H1 (cell line): ENCODE measurements around the gene SPDEF. TPM values are rescaled to one million over a fixed set of nuclear protein-coding genes. Genes with fewer than 3 reads are reported as not detected.

Experiments used
- HDAC6 ChIP-seq: IDR thresholded peaks from one replicate; pipeline ENCODE4 v1.7.1; 2012; ENCODE audit warnings: low read depth, mild to moderate bottlenecking, inconsistent platforms, low read length, moderate library complexity
- TAF1 ChIP-seq: IDR thresholded peaks from 2 replicates; pipeline ENCODE4 v1.6.1; 2011; ENCODE audit warnings: mild to moderate bottlenecking, low read depth, low read length
- polyA plus RNA-seq, 7 experiments: library from polyadenylated mRNA; depleted of rRNA in 3 of 7; stranded (reverse) in 5 of 7; unstranded in 2 of 7; fragments of >200 nt in 5 of 7; fragments of 200-250 nt in 2 of 7; gene quantifications; 1 replicate in 5 of 7; 2 replicates in 1 of 7; 4 replicates in 1 of 7; pipeline versions ENCODE4 v1.2.1 to v1.2.3, GENCODE V29; 2011 to 2013; ENCODE audit warnings: missing spikeins in 2 of 7, mixed read lengths in 2 of 7
- total RNA-seq: library from RNA; stranded (reverse); fragmentation: NEBNext Ultra II Directional; extraction: Animal tissue kit (Norgen Biotek cat#: 25700); gene quantifications from 2 replicates; pipeline ENCODE4 v1.2.1, GENCODE V29; 2021
- TF ChIP-seq, protein P1 (sequence below): fragments of 300-600 bp; sonication (generic); IDR thresholded peaks from 2 replicates; pipeline ENCODE4 v1.7.1; 2012; ENCODE audit warnings: low read length, moderate library complexity, mild to moderate bottlenecking, inconsistent platforms; ENCODE audit not compliant: insufficient replicate concordance

SPDEF gene
- total and polyA plus RNA-seq, 2 of the 8 experiments (the other 6 are each of a cell fraction or from before 2014, with no cell fraction given) = 0.15 to 0.30 TPM

DNA sequence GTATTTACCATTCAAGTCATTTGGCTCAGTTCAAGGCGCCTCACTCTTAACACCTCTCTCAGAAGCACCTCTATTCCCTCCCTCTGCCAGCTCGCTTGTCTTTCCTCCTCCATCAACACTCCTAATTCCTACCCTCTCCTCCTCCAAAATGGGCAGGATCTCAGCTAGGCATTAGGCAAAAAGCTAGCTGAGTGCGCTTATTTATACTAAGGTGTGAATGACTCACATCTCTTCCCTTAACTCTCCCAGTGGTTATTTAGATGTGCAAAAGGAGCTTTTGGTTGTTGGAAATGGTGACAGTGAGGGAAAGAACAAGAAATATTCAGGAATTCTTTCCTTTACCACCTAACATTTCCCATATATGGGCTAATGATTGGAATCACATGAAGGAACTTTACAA lies 61.2 kb downstream of the SPDEF start (continued):
- TF ChIP-seq, protein P1, sequence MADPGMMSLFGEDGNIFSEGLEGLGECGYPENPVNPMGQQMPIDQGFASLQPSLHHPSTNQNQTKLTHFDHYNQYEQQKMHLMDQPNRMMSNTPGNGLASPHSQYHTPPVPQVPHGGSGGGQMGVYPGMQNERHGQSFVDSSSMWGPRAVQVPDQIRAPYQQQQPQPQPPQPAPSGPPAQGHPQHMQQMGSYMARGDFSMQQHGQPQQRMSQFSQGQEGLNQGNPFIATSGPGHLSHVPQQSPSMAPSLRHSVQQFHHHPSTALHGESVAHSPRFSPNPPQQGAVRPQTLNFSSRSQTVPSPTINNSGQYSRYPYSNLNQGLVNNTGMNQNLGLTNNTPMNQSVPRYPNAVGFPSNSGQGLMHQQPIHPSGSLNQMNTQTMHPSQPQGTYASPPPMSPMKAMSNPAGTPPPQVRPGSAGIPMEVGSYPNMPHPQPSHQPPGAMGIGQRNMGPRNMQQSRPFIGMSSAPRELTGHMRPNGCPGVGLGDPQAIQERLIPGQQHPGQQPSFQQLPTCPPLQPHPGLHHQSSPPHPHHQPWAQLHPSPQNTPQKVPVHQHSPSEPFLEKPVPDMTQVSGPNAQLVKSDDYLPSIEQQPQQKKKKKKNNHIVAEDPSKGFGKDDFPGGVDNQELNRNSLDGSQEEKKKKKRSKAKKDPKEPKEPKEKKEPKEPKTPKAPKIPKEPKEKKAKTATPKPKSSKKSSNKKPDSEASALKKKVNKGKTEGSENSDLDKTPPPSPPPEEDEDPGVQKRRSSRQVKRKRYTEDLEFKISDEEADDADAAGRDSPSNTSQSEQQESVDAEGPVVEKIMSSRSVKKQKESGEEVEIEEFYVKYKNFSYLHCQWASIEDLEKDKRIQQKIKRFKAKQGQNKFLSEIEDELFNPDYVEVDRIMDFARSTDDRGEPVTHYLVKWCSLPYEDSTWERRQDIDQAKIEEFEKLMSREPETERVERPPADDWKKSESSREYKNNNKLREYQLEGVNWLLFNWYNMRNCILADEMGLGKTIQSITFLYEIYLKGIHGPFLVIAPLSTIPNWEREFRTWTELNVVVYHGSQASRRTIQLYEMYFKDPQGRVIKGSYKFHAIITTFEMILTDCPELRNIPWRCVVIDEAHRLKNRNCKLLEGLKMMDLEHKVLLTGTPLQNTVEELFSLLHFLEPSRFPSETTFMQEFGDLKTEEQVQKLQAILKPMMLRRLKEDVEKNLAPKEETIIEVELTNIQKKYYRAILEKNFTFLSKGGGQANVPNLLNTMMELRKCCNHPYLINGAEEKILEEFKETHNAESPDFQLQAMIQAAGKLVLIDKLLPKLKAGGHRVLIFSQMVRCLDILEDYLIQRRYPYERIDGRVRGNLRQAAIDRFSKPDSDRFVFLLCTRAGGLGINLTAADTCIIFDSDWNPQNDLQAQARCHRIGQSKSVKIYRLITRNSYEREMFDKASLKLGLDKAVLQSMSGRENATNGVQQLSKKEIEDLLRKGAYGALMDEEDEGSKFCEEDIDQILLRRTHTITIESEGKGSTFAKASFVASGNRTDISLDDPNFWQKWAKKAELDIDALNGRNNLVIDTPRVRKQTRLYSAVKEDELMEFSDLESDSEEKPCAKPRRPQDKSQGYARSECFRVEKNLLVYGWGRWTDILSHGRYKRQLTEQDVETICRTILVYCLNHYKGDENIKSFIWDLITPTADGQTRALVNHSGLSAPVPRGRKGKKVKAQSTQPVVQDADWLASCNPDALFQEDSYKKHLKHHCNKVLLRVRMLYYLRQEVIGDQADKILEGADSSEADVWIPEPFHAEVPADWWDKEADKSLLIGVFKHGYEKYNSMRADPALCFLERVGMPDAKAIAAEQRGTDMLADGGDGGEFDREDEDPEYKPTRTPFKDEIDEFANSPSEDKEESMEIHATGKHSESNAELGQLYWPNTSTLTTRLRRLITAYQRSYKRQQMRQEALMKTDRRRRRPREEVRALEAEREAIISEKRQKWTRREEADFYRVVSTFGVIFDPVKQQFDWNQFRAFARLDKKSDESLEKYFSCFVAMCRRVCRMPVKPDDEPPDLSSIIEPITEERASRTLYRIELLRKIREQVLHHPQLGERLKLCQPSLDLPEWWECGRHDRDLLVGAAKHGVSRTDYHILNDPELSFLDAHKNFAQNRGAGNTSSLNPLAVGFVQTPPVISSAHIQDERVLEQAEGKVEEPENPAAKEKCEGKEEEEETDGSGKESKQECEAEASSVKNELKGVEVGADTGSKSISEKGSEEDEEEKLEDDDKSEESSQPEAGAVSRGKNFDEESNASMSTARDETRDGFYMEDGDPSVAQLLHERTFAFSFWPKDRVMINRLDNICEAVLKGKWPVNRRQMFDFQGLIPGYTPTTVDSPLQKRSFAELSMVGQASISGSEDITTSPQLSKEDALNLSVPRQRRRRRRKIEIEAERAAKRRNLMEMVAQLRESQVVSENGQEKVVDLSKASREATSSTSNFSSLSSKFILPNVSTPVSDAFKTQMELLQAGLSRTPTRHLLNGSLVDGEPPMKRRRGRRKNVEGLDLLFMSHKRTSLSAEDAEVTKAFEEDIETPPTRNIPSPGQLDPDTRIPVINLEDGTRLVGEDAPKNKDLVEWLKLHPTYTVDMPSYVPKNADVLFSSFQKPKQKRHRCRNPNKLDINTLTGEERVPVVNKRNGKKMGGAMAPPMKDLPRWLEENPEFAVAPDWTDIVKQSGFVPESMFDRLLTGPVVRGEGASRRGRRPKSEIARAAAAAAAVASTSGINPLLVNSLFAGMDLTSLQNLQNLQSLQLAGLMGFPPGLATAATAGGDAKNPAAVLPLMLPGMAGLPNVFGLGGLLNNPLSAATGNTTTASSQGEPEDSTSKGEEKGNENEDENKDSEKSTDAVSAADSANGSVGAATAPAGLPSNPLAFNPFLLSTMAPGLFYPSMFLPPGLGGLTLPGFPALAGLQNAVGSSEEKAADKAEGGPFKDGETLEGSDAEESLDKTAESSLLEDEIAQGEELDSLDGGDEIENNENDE = no peak
- TF ChIP-seq HDAC6 (no peak), TAF1 (no peak)
